Thyroid gland (tissue), 4 donors: ENCODE results near the gene RPLP2.

Experiments
- POLR2A ChIP-seq, 2 donors: fragments of 450-650 bp; IDR thresholded peaks; one replicate each; pipeline ENCODE4 v1.6.1; 2017; ENCODE audit warnings: antibody characterized with exemption in 2 of 2, mild to moderate bottlenecking in 2 of 2, moderate library complexity in 1 of 2
- TF ChIP-seq, protein P1 (sequence below), 6 experiments: fragments of 200-600 bp in 3 of 6; fragments of 450-650 bp in 3 of 6; sonication (generic) in 3 of 6; IDR thresholded peaks; one replicate each; pipeline ENCODE4 v1.5.1; 2016 to 2019; ENCODE audit warnings: antibody characterized with exemption in 6 of 6, mild to moderate bottlenecking in 2 of 6, inconsistent platforms in 1 of 6, moderate library complexity in 1 of 6

DNA sequence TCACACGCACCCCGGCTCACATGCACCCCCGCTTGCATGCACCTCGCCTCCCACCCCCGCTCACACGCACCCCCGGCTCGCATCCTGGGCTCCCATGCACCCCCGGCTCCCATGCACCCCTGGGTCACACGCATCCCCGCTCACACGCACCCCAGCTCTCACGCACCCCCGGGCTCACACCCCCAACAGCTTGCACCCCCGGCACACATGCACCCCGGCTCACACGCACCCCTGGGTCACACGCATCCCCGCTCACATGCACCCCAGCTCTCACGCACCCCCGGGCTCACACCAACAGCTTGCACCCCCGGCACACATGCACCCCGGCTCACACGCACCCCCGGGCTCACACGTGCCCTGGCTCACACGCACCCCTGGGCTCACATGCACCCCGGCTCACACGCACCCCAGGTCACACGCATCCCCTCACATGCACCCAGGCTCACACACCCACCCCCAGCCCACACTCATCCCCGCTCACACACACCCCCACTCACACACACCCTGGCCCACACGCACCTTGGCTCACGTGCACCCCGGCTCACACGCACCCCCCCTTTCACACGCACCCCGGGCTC is 49.1 kb downstream of the RPLP2 start:
- TF ChIP-seq, protein P1, sequence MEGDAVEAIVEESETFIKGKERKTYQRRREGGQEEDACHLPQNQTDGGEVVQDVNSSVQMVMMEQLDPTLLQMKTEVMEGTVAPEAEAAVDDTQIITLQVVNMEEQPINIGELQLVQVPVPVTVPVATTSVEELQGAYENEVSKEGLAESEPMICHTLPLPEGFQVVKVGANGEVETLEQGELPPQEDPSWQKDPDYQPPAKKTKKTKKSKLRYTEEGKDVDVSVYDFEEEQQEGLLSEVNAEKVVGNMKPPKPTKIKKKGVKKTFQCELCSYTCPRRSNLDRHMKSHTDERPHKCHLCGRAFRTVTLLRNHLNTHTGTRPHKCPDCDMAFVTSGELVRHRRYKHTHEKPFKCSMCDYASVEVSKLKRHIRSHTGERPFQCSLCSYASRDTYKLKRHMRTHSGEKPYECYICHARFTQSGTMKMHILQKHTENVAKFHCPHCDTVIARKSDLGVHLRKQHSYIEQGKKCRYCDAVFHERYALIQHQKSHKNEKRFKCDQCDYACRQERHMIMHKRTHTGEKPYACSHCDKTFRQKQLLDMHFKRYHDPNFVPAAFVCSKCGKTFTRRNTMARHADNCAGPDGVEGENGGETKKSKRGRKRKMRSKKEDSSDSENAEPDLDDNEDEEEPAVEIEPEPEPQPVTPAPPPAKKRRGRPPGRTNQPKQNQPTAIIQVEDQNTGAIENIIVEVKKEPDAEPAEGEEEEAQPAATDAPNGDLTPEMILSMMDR (IDR thresholded peaks at IDR 0.05): no peak
- no peak for TF ChIP-seq POLR2A (IDR thresholded peaks at IDR 0.05)
